ENCODE results near the gene RBM42. TPM values are rescaled to one million over a fixed set of nuclear protein-coding genes. Genes with fewer than 3 reads are reported as not detected.

RBM42 gene, protein sequence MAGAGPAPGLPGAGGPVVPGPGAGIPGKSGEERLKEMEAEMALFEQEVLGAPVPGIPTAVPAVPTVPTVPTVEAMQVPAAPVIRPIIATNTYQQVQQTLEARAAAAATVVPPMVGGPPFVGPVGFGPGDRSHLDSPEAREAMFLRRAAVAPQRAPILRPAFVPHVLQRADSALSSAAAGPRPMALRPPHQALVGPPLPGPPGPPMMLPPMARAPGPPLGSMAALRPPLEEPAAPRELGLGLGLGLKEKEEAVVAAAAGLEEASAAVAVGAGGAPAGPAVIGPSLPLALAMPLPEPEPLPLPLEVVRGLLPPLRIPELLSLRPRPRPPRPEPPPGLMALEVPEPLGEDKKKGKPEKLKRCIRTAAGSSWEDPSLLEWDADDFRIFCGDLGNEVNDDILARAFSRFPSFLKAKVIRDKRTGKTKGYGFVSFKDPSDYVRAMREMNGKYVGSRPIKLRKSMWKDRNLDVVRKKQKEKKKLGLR
- total RNA-seq = 36.2 and 45.2 TPM in 2 replicates

- peaks cover 30% of the 10 kb centered on the region for H3K36me3 ChIP-seq (ENCODE audit: insufficient read depth, low read length)
- H3K79me2 ChIP-seq (ENCODE audit: insufficient read depth, low read length) = peaks cover 17% of the 10 kb centered on the region
- peak within 1 kb of the TSS; percentile 88 for H3K27ac ChIP-seq (ENCODE audit: low read depth, low read length)
- H3K4me3 ChIP-seq (ENCODE audit: insufficient read depth, low read length) = peak within 1 kb of the TSS; percentile 98
- peak within 1 kb of the TSS; percentile 93 for H2AFZ ChIP-seq (ENCODE audit: low read length)
- peak within 1 kb of the TSS; percentile 99 for H3K4me2 ChIP-seq (ENCODE audit: insufficient read depth, low read length)
- H3K4me1 ChIP-seq (ENCODE audit: insufficient read depth, low read length) = peaks cover 14% of the 10 kb centered on the region
- peak; percentile 100 for DNase-seq (ENCODE audit: insufficient read length, low spot score, missing footprints)
- H3K9me3 ChIP-seq (ENCODE audit: low read depth, low read length) = no peaks in the 10 kb centered on the region
- no peak for TF ChIP-seq CTCF (IDR thresholded peaks at IDR 0.05; ENCODE audit: extremely low read depth, low read depth, low read length)
- H3K27me3 ChIP-seq (ENCODE audit: insufficient read depth, low read length) = no peaks in the 10 kb centered on the region
- no peaks in the 10 kb centered on the region for H4K20me1 ChIP-seq (ENCODE audit: insufficient read depth, low read length)
These were observed at the start of gene RBM42 for GRCh38 chr19:35628565-35629331. TSS of gene RBM42 (plus strand) at chr19:35629036. CDS start at chr19:35629154, 118 bp downstream.

DNA sequence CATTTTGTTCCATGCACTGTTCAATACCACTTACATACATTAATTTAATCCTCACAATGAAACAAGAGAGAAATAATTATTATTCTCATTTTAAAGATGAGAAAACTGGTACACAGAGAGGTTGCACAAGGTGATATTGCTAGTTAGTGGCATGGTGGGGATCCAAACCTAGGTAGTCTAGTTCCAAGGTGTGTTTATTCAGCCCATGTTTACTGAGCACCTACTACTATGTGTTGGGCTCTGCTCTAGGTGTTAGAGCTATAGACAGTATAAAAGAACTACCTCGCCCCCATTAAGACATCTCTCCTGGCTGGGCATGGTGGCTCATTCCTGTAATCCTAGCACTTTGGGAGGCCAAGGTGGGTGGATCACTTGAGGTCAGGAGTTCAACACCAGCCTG lies 46.1 kb upstream of the RBM42 start:
- Histone ChIP-seq H2AFZ (ENCODE audit: low read length) (no peak overlapping the region), H3K27me3 (ENCODE audit: insufficient read depth, low read length) (peaks cover 9% of the 10 kb centered on the region), H3K79me2 (ENCODE audit: insufficient read depth, low read length) (no peaks in the 10 kb centered on the region), H3K4me2 (ENCODE audit: insufficient read depth, low read length) (no peak overlapping the region), H3K9me3 (ENCODE audit: low read depth, low read length) (no peaks in the 10 kb centered on the region), H3K36me3 (ENCODE audit: insufficient read depth, low read length) (no peaks in the 10 kb centered on the region), H3K27ac (ENCODE audit: low read depth, low read length) (no peak overlapping the region), H3K4me3 (ENCODE audit: insufficient read depth, low read length) (no peak overlapping the region), H3K4me1 (ENCODE audit: insufficient read depth, low read length) (no peaks in the 10 kb centered on the region), H4K20me1 (ENCODE audit: insufficient read depth, low read length) (no peaks in the 10 kb centered on the region)
- TF ChIP-seq CTCF (IDR thresholded peaks at IDR 0.05; ENCODE audit: extremely low read depth, low read depth, low read length) = no peak
- no peak for DNase-seq (ENCODE audit: insufficient read length, low spot score, missing footprints)

- DNase-seq (ENCODE audit: insufficient read length, low spot score, missing footprints) = no peak
- Histone ChIP-seq H3K4me3 (ENCODE audit: insufficient read depth, low read length) (no peak within 1 kb of the TSS), H3K4me2 (ENCODE audit: insufficient read depth, low read length) (no peak within 1 kb of the TSS), H3K36me3 (ENCODE audit: insufficient read depth, low read length) (no peaks in the 10 kb centered on the region), H3K27me3 (ENCODE audit: insufficient read depth, low read length) (peaks cover 9% of the 10 kb centered on the region), H3K4me1 (ENCODE audit: insufficient read depth, low read length) (no peaks in the 10 kb centered on the region), H4K20me1 (ENCODE audit: insufficient read depth, low read length) (no peaks in the 10 kb centered on the region), H3K9me3 (ENCODE audit: low read depth, low read length) (no peaks in the 10 kb centered on the region), H2AFZ (ENCODE audit: low read length) (no peak within 1 kb of the TSS), H3K27ac (ENCODE audit: low read depth, low read length) (no peak within 1 kb of the TSS), H3K79me2 (ENCODE audit: insufficient read depth, low read length) (no peaks in the 10 kb centered on the region)
- no peak for TF ChIP-seq CTCF (IDR thresholded peaks at IDR 0.05; ENCODE audit: extremely low read depth, low read depth, low read length)
These were observed 43.0 kb upstream of the RBM42 start, which contains the start of gene PMIS2 for GRCh38 chr19:35585848-35586247. TSS of gene PMIS2 (plus strand) at chr19:35586173. CDS start at chr19:35586260, 87 bp downstream.

- Histone ChIP-seq H3K27ac (ENCODE audit: low read depth, low read length) (no peak overlapping the region), H3K79me2 (ENCODE audit: insufficient read depth, low read length) (no peaks in the 10 kb centered on the region), H3K4me1 (ENCODE audit: insufficient read depth, low read length) (no peaks in the 10 kb centered on the region), H3K4me2 (ENCODE audit: insufficient read depth, low read length) (no peak overlapping the region), H3K36me3 (ENCODE audit: insufficient read depth, low read length) (no peaks in the 10 kb centered on the region), H3K4me3 (ENCODE audit: insufficient read depth, low read length) (no peak overlapping the region), H2AFZ (ENCODE audit: low read length) (no peak overlapping the region), H3K9me3 (ENCODE audit: low read depth, low read length) (no peaks in the 10 kb centered on the region), H4K20me1 (ENCODE audit: insufficient read depth, low read length) (no peaks in the 10 kb centered on the region), H3K27me3 (ENCODE audit: insufficient read depth, low read length) (peaks cover 9% of the 10 kb centered on the region)
- no peak for DNase-seq (ENCODE audit: insufficient read length, low spot score, missing footprints)
- TF ChIP-seq CTCF (IDR thresholded peaks at IDR 0.05; ENCODE audit: extremely low read depth, low read depth, low read length) = no peak
These were observed 41.5 kb upstream of the RBM42 start for GRCh38 chr19:35587321-35587720.

Data from osteoblast (primary cell).